ENCODE measurements around the gene KRTAP10-7.

DNA sequence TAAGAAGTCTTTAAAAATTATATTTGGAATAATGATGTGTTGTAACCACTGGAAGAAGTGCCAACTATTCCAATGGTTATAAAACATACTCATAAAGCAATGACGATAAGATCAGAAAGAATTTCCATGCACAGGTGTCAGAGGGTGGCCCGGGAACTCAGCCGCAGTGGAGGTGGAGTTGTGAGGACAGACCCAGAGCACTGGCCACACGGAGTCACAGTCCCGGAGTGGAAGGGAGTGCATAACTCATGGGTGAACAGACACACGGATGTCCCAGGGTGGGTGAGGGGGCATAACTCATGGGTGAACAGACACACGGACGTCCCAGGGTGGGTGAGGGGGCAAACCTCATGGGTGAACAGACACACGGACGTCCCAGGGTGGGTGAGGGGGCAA is 24.4 kb upstream of the KRTAP10-7 start:
- TF ChIP-seq, protein P1, sequence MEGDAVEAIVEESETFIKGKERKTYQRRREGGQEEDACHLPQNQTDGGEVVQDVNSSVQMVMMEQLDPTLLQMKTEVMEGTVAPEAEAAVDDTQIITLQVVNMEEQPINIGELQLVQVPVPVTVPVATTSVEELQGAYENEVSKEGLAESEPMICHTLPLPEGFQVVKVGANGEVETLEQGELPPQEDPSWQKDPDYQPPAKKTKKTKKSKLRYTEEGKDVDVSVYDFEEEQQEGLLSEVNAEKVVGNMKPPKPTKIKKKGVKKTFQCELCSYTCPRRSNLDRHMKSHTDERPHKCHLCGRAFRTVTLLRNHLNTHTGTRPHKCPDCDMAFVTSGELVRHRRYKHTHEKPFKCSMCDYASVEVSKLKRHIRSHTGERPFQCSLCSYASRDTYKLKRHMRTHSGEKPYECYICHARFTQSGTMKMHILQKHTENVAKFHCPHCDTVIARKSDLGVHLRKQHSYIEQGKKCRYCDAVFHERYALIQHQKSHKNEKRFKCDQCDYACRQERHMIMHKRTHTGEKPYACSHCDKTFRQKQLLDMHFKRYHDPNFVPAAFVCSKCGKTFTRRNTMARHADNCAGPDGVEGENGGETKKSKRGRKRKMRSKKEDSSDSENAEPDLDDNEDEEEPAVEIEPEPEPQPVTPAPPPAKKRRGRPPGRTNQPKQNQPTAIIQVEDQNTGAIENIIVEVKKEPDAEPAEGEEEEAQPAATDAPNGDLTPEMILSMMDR (IDR thresholded peaks at IDR 0.05 in 8 of 11, conservative IDR thresholded peaks at IDR 0.05 in 3 of 11): no peak
- no peak for TF ChIP-seq POLR2A (IDR thresholded peaks at IDR 0.05)
- no peak for TF ChIP-seq POLR2AphosphoS5 (IDR thresholded peaks at IDR 0.05)
